ENCODE results near the gene MSRB1.

DNA sequence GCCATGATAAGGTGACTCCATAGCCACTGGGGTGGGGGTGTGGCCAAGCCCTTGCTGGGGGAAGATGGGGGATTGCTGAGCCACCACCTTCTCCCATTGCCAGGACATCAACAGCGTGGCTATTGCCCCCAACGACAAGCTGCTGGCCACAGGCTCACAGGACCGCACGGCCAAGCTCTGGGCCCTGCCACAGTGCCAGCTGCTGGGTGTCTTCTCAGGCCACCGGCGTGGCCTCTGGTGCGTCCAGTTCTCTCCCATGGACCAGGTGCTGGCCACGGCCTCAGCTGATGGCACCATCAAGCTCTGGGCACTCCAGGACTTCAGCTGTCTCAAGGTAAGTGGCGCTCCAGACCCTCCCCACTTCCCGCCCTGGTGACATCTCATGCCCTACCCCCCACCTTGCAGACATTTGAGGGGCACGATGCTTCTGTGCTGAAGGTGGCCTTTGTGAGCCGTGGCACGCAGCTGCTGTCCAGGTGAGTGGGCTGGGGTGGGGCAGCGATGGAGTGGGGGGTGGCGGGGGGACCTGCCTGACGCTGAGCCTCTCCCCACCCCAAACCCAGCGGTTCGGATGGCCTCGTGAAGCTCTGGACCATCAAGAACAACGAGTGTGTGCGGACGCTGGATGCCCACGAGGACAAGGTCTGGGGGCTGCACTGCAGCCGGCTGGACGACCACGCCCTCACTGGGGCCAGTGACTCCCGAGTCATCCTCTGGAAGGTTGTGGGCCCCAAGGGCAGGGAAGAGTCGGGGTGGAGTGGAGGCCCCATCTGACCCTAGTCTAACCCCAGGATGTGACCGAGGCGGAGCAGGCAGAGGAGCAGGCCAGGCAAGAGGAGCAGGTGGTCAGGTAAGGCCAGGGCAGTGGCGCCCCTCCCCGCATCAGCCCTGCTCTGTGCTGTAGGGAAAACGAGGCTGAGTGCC lies 34.2 kb upstream of the MSRB1 start:
- TF ChIP-seq CTCF (IDR thresholded peaks at IDR 0.05 in 4 of 5, conservative IDR thresholded peaks at IDR 0.05 in 1 of 5) (no peak), POLR2A (IDR thresholded peaks at IDR 0.05) (no peak)
